BLaER1 treated with 17β-estradiol and CSF1 and Interleukin-3, amounts not matched to agents 10 nM and 100 nM (cell line): ENCODE results near the gene ASB4.
A peak's percentile ranks its signal among the peaks of the same experiment; 100 is the strongest.

Experiments
- H3K27ac ChIP-seq, 11 experiments: shearing (Covaris generic); formaldehyde crosslinking; 2 replicates each; pipeline ENCODE4 v1.8.1; 2022
- H3K27me3 ChIP-seq, 11 experiments: shearing (Covaris generic); formaldehyde crosslinking; 2 replicates each; pipeline ENCODE4 v1.8.1; 2022
- H3K36me3 ChIP-seq, 11 experiments: shearing (Covaris generic); formaldehyde crosslinking; 2 replicates each; pipeline ENCODE4 v1.8.1; 2022
- H3K4me1 ChIP-seq, 10 experiments: shearing (Covaris generic); formaldehyde crosslinking; 2 replicates each; pipeline ENCODE4 v1.8.1; 2022
- H3K4me2 ChIP-seq, 11 experiments: shearing (Covaris generic); formaldehyde crosslinking; 2 replicates each; pipeline ENCODE4 v1.8.1; 2022
- H3K4me3 ChIP-seq, 10 experiments: shearing (Covaris generic); formaldehyde crosslinking; 2 replicates each; pipeline ENCODE4 v1.8.1; 2022
- H3K9ac ChIP-seq, 11 experiments: shearing (Covaris generic); formaldehyde crosslinking; 2 replicates each; pipeline ENCODE4 v1.8.1; 2022
- H3K9me3 ChIP-seq, 11 experiments: shearing (Covaris generic); formaldehyde crosslinking; replicated peaks in 1 of 11; 2 replicates each; pipeline ENCODE4 v1.8.1; 2022
- H4K20me1 ChIP-seq, 11 experiments: shearing (Covaris generic); formaldehyde crosslinking; 2 replicates each; pipeline ENCODE4 v1.8.1; 2022
- Cebpa-rat ChIP-seq, 11 experiments: shearing (Covaris generic); IDR thresholded peaks; 2 replicates each; pipeline ENCODE4 v1.8.1; 2022

The ASB4 gene

GRCh38 chr7:95467912-95468607 is 17.7 kb upstream of the ASB4 start:
- Histone ChIP-seq H3K27me3 (no peaks in the 10 kb centered on the region), H3K9ac (no peak overlapping the region)

GRCh38 chr7:95469187-95469586 is 16.6 kb upstream of the ASB4 start:
- no peak for TF ChIP-seq Cebpa-rat (IDR thresholded peaks at IDR 0.05)
- no peaks in the 10 kb centered on the region for H3K36me3 ChIP-seq
- no peaks in the 10 kb centered on the region for H4K20me1 ChIP-seq
- no peak overlapping the region for H3K4me2 ChIP-seq
- H3K4me1 ChIP-seq: peaks cover 27 to 41% (median 36%) of the 10 kb centered on the region in 10 experiments
- H3K27me3 ChIP-seq: no peaks in the 10 kb centered on the region
- no peaks in the 10 kb centered on the region for H3K9me3 ChIP-seq
- H3K4me3 ChIP-seq: no peak overlapping the region
- no peak overlapping the region for H3K27ac ChIP-seq
- no peak overlapping the region for H3K9ac ChIP-seq

More at GRCh38 chr7:95467912-95468607, 17.7 kb upstream of the ASB4 start:
- H3K36me3 ChIP-seq: no peaks in the 10 kb centered on the region
- H3K4me1 ChIP-seq: peaks cover 26 to 35% (median 33%) of the 10 kb centered on the region in 10 experiments
- peaks cover 0 to 8% (median 0%) of the 10 kb centered on the region in 11 experiments; a peak in 4 of 22 replicates for H3K9me3 ChIP-seq
- no peaks in the 10 kb centered on the region for H4K20me1 ChIP-seq
- H3K27ac ChIP-seq: no peak overlapping the region
- H3K4me3 ChIP-seq: no peak overlapping the region
- no peak for TF ChIP-seq Cebpa-rat (IDR thresholded peaks at IDR 0.05)
- H3K4me2 ChIP-seq: no peak overlapping the region

DNA sequence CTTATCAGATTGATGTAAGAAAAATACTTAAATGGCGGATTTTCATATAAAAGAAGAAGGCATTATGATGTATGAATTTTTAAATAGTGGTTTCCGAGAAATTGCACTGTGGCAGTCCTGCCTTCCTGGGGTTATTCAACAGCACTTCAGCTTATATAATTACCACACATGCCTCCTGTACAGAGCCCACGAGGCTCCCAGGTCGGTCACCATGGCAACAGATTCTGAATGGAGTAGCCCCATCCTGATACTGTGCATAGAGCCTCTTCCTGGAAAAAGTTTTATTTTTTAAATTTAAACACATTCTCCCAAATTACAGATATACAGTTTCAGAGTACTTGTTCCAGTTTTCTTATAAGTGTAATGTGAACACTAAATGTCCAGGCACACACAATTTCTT is 15.9 kb upstream of the ASB4 start:
- Histone ChIP-seq H3K9me3 (no peaks in the 10 kb centered on the region), H4K20me1 (no peaks in the 10 kb centered on the region), H3K4me1 (peaks cover 27 to 41% (median 36%) of the 10 kb centered on the region in 10 experiments), H3K4me2 (peak overlapping the region; percentile 32 to 73 (median 57); a peak in 19 of 22 replicates), H3K27me3 (no peaks in the 10 kb centered on the region), H3K4me3 (no peak overlapping the region), H3K27ac (peak overlapping the region in 10 of 11 experiments; percentile 11 to 77 (median 64); a peak in 15 of 22 replicates), H3K9ac (no peak overlapping the region; a peak in 1 of 22 replicates), H3K36me3 (no peaks in the 10 kb centered on the region)
- TF ChIP-seq Cebpa-rat (IDR thresholded peaks at IDR 0.05): no peak

- peak in 3 of 11 experiments; percentile 65 to 86 (median 68); a peak in 6 of 22 replicates for TF ChIP-seq Cebpa-rat (IDR thresholded peaks at IDR 0.05)
- no peaks in the 10 kb centered on the region for H3K27me3 ChIP-seq
- peaks cover 27 to 41% (median 36%) of the 10 kb centered on the region in 10 experiments for H3K4me1 ChIP-seq
- H3K27ac ChIP-seq: peak overlapping the region in 10 of 11 experiments; percentile 11 to 77 (median 64); a peak in 18 of 22 replicates
- H3K9me3 ChIP-seq: no peaks in the 10 kb centered on the region
- peak overlapping the region; percentile 32 to 73 (median 57) for H3K4me2 ChIP-seq
- peak overlapping the region in 4 of 11 experiments; percentile 1 to 26 (median 19); a peak in 3 of 22 replicates for H3K9ac ChIP-seq
- no peak overlapping the region for H3K4me3 ChIP-seq
- H4K20me1 ChIP-seq: no peaks in the 10 kb centered on the region
- no peaks in the 10 kb centered on the region for H3K36me3 ChIP-seq
Observed at GRCh38 chr7:95470452-95470851, 15.3 kb upstream of the ASB4 start.

DNA sequence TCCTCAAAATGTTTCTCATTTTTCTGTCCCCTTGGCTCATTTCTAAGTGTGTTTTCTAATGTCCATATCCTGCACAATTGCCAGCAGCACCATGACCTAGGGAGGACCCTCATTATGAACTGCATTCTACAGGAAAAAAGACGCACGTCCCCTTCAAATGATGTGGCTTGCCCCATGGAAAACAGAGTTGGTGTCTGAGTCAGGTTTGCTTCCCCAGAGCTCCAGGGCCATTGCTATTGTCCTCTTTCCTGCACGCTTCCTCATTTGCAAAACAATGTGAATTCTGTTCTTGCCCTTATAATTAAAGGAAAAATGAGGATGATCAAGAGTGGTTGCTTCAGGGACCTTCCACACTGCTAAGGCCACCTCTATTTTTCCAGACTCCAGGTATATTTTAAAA is 14.7 kb upstream of the ASB4 start:
- TF ChIP-seq Cebpa-rat (IDR thresholded peaks at IDR 0.05): no peak
- peak overlapping the region in 9 of 11 experiments; percentile 54 to 77 (median 66); a peak in 18 of 22 replicates for H3K27ac ChIP-seq
- peaks cover 27 to 41% (median 36%) of the 10 kb centered on the region in 10 experiments for H3K4me1 ChIP-seq
- H3K4me3 ChIP-seq: no peak overlapping the region
- H3K4me2 ChIP-seq: peak overlapping the region; percentile 32 to 73 (median 57); a peak in 20 of 22 replicates
- H3K9ac ChIP-seq: peak overlapping the region in 4 of 11 experiments; percentile 1 to 26 (median 19); a peak in 3 of 22 replicates
- no peaks in the 10 kb centered on the region for H3K9me3 ChIP-seq
- no peaks in the 10 kb centered on the region for H4K20me1 ChIP-seq
- H3K27me3 ChIP-seq: no peaks in the 10 kb centered on the region
- H3K36me3 ChIP-seq: no peaks in the 10 kb centered on the region

DNA sequence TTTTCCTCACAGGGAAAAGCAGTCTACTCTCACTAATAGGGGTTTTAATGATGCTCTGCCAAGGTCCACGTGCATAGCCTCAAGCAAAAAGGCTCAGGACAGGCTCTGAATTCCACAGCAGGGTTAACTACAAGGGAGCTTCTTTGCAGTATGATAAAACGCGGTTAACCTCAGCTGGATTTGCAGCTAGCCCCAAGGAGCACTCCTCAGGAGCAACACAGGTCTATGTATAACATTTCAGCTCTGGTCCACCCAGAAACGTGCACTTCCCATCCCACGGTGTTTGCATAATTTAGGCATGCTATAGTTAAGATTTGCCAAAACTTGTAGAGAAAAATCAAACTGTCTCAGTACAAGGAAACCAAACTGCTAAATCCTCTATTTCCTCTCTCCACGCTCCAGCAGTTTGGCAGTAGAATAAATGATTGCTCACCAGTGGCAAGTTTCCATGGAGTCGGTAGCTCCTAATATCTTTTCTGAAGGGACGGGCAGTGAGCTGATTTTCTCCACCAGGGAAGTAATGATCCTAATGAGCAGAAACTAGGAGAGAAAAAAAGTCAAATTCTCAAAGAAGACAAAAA is 13.1 kb upstream of the ASB4 start:
- Histone ChIP-seq H3K9ac (no peak overlapping the region), H3K4me1 (peaks cover 27 to 41% (median 36%) of the 10 kb centered on the region in 10 experiments), H3K4me2 (peak overlapping the region; percentile 13 to 77 (median 63)), H3K36me3 (no peaks in the 10 kb centered on the region), H3K27ac (peak overlapping the region in 3 of 11 experiments; percentile 17 to 71 (median 38); a peak in 5 of 22 replicates), H3K27me3 (no peaks in the 10 kb centered on the region), H3K4me3 (no peak overlapping the region), H3K9me3 (no peaks in the 10 kb centered on the region), H4K20me1 (no peaks in the 10 kb centered on the region)
- no peak for TF ChIP-seq Cebpa-rat (IDR thresholded peaks at IDR 0.05)

DNA sequence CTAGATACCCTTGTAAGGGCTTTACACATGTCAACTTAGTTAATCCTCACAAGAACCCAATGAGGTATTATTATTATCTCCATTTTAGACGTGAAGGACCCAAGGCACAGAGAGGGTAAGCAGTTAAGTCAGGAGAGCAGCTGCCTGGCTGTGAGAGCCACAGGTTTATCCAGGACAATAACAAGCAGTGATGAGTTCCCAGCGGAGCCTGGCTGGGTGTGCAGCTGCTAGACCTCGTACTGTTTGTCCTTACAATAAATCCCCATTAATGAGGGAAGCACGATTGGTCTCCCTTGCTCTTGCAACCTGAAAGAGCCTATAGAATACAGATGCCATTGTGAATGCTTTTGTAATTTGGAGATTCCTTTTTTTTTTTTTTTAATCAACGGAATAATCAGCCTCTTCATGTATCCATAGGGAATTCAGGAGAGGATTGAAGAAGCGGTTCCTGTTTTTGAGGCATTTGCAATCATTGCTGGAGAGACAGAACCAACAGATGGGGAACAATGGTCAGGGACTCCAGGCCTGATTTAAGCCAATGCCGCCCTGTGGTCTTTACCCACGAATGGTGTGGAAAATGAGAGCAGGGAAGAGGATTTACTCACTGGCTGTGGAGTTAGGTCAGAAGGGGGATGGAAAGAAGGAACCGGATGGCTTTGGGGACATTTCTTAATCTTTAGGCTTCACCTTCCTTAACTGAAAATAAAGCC is 12.3 kb upstream of the ASB4 start:
- Histone ChIP-seq H3K27me3 (no peaks in the 10 kb centered on the region), H3K27ac (no peak overlapping the region), H3K4me2 (peak overlapping the region; percentile 13 to 77 (median 63); a peak in 20 of 22 replicates), H3K9me3 (no peaks in the 10 kb centered on the region), H3K36me3 (no peaks in the 10 kb centered on the region), H3K9ac (no peak overlapping the region), H4K20me1 (no peaks in the 10 kb centered on the region), H3K4me3 (no peak overlapping the region), H3K4me1 (peaks cover 27 to 41% (median 36%) of the 10 kb centered on the region in 10 experiments)
- TF ChIP-seq Cebpa-rat (IDR thresholded peaks at IDR 0.05): no peak

DNA sequence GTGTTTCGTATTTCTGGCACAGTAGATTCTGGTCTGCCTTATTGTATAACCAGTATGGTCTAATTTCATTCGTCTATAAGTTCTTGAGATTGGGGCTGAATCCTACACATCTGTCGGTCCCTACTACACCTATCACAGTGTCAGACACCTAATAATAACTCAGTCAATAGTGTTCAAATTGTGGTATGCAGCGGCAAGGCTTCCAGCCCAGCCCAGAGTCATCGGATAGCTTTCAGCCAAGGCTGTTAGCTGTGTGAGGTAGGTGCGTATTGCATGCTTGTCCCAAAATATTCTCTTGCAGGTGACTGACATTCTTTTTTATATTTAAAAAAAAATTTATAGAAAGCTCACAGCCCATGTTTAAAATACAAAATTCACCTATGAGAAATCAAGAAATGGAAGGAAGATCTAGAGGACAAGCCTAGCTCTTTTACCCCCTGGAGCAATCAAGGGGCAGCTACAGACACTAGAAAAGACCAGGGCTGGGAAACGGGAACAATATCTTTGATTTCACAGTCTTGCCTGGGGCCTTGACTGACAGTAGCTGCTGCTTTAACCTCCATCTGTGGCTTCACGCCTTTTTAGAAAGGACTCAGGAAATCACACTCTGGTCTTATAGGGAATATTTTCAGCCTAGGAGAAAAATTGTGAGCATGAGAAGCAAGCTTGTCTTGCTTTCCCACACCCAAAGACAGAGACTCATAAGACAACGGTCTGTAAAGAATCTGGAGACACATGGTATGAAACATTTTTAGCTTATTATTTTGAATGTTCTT is 9.5 kb upstream of the ASB4 start:
- Histone ChIP-seq H3K36me3 (no peaks in the 10 kb centered on the region), H3K27me3 (no peaks in the 10 kb centered on the region), H3K9me3 (no peaks in the 10 kb centered on the region), H3K27ac (peak overlapping the region in 1 of 11 experiments; percentile 6; a peak in 1 of 22 replicates), H3K4me3 (no peak overlapping the region), H4K20me1 (no peaks in the 10 kb centered on the region), H3K4me1 (peaks cover 12 to 24% (median 20%) of the 10 kb centered on the region in 10 experiments), H3K9ac (no peak overlapping the region), H3K4me2 (no peak overlapping the region)
- TF ChIP-seq Cebpa-rat (IDR thresholded peaks at IDR 0.05): no peak
